Panc1 (cell line): Measurements from ENCODE around the gene MRPL51.

ENCODE experiments used
- CTCF ChIP-seq: fragments of 450-650 bp; IDR thresholded peaks from 2 replicates; pipeline ENCODE4 v1.5.1; 2017; ENCODE audit warnings: mild to moderate bottlenecking
- POLR2AphosphoS5 ChIP-seq: IDR thresholded peaks from 2 replicates; pipeline ENCODE4 v1.6.1; 2012; ENCODE audit warnings: mild to moderate bottlenecking, low read depth, low read length, moderate library complexity
- SIN3A ChIP-seq: IDR thresholded peaks from 2 replicates; pipeline ENCODE4 v1.6.1; 2012; ENCODE audit warnings: low read depth, mild to moderate bottlenecking, low read length, moderate library complexity, borderline replicate concordance; ENCODE audit not compliant: insufficient read depth

- TF ChIP-seq CTCF (no peak), POLR2AphosphoS5 (no peak), SIN3A (no peak)
Measured at GRCh38 chr12:6494258-6494743, 1.2 kb upstream of the MRPL51 start.
